HG02588 (cell line): ENCODE data around the gene PAMR1.

ENCODE experiments used
- ATAC-seq: cut with Tn5 transposase; IDR thresholded peaks from one replicate; pipeline ENCODE4 v1.9.1; 2021; ENCODE audit warnings: mild to moderate bottlenecking, moderate library complexity; ENCODE audit not compliant: unreplicated experiment

PAMR1 gene

GRCh38 chr11:35461917-35462538 lies 63.4 kb downstream of the PAMR1 start:
- no peak for ATAC-seq

GRCh38 chr11:35459489-35459888 lies 65.9 kb downstream of the PAMR1 start:
- ATAC-seq = no peak

- no peak for ATAC-seq
These were observed 66.6 kb downstream of the PAMR1 start for GRCh38 chr11:35458846-35459245.

- ATAC-seq = no peak
These were observed 71.1 kb downstream of the PAMR1 start for GRCh38 chr11:35454362-35454761.

GRCh38 chr11:35436581-35437250 lies 88.7 kb downstream of the PAMR1 start:
- no peak for ATAC-seq

- no peak for ATAC-seq
These were observed 91.8 kb downstream of the PAMR1 start for GRCh38 chr11:35433588-35433987.

- no peak for ATAC-seq
These were observed 93.0 kb downstream of the PAMR1 start for GRCh38 chr11:35432464-35432863.

GRCh38 chr11:35427071-35427470 lies 98.3 kb downstream of the PAMR1 start:
- ATAC-seq = no peak

- no peak for ATAC-seq
These were observed 99.1 kb downstream of the PAMR1 start for GRCh38 chr11:35426351-35426750.

- ATAC-seq = no peak
These were observed 99.7 kb downstream of the PAMR1 start for GRCh38 chr11:35425603-35426212.

- no peak for ATAC-seq
These were observed 101.1 kb downstream of the PAMR1 start for GRCh38 chr11:35424157-35424940.

- ATAC-seq = no peak
These were observed 105.0 kb downstream of the PAMR1 start for GRCh38 chr11:35420371-35420770.

- no peak for ATAC-seq
These were observed 105.5 kb downstream of the PAMR1 start for GRCh38 chr11:35419830-35420333.

GRCh38 chr11:35419184-35419829 lies 106.1 kb downstream of the PAMR1 start, which contains the start of gene SLC1A2:
Gene SLC1A2, minus strand, starts transcription at chr11:35419558. Its CDS starts 592 bp downstream, at chr11:35418966.
- no peak for ATAC-seq

- ATAC-seq = no peak
These were observed 106.9 kb downstream of the PAMR1 start for GRCh38 chr11:35418282-35419183.

GRCh38 chr11:35415487-35415886 lies 109.9 kb downstream of the PAMR1 start:
- ATAC-seq = no peak

GRCh38 chr11:35414776-35415175 lies 110.6 kb downstream of the PAMR1 start:
- ATAC-seq = no peak

GRCh38 chr11:35414311-35414710 lies 111.1 kb downstream of the PAMR1 start:
- ATAC-seq = no peak

GRCh38 chr11:35413598-35413997 lies 111.8 kb downstream of the PAMR1 start:
- no peak for ATAC-seq

- no peak for ATAC-seq
These were observed 113.1 kb downstream of the PAMR1 start for GRCh38 chr11:35412285-35412684.
